HS-27A (cell line): Measurements from ENCODE around the gene ZSWIM6.

Experiments
- DNase-seq: peaks from one replicate; pipeline ENCODE4 v3.0.0-alpha.2; 2012; ENCODE audit warnings: low read depth, missing footprints

Gene ZSWIM6

DNA sequence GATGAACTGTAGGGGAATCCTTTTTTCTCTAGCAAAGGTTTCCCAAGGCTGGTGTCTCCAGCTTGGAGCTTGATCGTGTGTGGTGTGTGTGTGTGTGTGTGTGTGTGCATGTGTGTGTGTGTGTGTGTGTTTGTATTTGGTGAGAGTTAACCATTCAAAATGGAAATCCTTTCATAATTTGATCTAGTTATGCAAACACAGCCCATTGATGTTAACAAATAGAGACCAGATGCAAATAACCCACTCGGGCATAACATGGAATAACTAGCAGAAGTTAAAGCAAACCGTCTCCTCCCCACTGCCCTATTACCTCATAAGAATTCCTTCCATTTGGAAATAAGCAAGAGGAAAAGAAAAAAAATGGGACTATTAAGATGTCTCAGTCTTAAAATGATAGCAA lies 24.9 kb upstream of the ZSWIM6 start:
- no peak for DNase-seq

DNA sequence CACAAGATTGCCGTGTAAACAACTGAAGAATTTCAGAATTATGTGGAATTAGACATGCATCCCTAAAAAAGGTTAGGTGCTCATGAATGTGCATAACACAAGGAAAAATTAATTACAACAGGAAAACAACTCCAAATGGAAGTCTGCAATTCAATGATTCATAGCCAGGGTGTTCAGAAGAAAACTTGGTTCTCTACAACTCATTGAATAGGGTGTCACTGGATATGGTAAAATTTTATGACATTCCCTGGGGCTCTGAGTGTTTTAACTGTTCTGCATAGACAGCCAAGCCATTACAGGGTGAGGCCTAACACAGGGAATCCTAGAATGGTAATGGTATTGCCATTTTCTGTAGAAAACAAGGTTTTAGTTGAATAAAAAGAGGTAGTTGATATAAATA lies 24.4 kb upstream of the ZSWIM6 start:
- DNase-seq = no peak

DNA sequence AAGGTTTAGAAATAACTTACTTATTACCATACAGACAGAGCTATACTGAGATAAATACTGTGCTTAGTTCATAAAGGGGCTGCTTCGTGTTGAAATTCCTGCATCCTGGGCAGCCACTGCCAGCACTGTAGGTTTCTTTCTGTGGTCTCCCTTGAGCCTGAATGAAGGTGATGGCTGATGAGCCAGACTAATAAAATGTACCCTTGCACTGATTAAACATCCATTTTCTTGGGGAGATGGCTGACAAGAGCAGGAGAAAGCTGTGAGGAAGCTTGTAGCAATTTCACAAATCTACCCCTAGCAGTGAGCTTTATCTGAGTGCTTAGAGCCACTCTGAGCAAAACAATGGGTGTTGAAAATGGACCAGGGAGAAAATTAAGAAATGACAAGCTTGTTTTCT lies 23.3 kb upstream of the ZSWIM6 start:
- no peak for DNase-seq

DNA sequence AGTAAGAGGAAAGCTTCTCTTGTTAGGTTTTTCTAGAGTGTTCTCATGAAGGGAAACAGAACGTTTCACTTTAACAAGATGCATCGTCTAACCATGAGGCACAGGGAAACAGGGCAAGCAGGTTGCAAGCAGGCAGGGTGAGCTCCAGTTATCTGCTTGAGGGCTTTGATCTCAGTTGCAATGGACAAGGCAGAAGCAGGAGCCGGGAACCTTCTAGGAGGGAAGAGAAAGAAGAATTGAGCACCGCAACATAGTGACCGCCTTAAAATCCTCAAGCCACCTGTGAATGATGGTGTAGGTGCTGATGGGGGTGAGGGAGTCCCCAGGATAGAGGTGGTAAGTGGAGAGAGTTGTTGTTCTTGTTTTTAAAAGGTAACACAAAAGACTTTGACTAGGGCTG lies 22.9 kb upstream of the ZSWIM6 start:
- no peak for DNase-seq

DNA sequence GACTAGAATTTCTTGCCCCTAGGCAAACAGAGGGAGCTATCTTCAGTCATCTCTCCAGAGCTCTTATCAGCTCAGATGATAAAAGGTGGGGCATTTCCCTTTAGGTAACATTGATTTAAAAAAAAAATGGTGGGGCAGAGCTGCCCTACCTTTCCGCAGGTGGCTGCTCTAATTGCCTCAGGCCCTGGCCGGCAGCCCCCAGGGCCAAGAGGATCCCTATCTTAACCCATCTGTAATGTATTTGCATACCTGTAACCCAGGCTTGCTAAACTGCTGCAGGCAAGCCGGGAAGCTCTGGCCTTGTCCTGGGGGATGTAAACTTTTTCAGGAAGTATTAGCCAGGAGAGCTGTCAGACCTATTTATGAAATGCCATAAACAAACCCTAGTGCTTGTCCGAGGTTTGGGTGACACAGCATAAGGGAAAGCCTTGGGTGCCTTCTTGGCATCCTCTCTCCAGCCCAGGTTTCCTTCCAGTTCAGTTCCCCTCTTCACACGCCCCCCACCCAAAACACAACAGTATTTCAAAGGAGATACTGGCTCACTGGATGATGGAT lies 20.9 kb upstream of the ZSWIM6 start:
- DNase-seq = no peak

DNA sequence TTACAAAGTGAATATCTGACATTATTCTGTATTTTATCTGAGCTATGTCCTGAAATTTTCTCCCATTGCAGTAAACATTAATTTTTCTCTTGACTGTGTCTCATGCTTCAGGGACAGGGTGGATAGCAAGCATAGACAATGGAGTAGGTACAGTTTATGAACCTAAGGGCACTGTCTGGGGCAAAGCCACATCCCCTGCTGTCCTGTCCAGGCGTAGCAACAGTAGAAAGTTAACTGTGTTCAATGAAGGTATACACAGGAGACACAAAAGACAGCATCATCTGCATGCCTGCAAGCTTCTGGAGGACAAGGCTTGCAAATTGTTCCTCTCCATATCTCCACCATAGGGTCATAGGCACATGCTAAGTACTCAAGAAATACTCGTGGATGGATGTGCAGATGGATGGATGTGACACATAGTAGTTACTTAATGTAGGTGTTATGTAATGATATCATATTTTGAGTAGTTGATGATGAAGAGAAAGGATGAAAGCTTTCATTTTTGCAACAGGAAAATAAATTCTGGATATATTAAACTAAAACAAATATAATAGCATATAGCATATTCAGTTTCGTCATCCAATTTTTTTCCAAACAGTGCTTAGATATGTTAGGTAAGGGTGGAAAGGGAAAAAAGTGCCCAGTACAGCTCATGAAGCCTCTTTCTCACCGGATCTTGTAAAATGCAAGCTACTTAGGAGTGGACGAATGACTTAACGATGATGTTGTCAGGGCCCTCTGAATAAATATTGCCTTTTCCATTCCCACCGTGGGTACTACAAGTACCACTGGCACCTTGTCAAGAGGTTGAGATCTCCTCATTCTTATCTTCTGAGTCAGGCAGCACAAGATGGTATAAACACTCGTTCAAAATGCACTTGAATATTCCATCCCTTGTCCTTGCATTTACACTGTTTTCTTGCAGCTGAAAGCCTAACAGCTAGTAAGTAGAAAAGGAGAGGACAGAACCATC lies 19.9 kb upstream of the ZSWIM6 start:
- DNase-seq = peak; percentile 90

DNA sequence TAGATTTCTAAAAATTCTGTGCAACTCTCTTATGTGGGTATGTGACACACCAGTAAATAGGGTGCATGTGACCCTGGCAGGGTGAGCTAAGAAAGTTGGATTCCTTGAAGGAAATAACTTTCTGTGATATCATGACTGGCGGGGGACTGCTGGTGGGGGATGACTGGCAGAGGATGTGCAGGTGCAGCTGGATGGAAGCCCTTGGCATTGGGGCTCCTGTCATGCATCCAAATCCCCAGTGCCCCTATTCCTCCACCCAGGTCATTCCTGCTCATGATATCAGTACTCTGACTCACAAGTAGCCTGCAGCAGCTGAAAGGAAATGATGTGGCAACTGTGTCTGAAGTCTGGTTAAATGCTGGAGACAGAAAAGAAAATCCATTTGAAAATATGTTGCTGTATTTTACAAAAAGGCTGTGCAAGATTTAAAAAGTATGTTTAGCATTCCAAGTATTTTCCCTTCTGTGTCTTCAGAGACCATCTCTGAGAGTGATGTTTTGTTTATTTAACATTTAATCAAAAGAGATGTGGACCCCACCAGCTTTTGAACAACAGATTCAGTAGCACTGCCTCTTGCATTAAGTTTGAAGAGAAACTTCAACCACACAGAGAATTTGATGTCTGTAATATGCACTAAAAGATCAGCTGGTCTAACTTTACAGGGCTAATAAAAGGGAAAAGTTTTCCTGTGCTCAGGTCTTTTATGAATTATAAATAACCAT lies 17.9 kb upstream of the ZSWIM6 start:
- DNase-seq = peak; percentile 88

DNA sequence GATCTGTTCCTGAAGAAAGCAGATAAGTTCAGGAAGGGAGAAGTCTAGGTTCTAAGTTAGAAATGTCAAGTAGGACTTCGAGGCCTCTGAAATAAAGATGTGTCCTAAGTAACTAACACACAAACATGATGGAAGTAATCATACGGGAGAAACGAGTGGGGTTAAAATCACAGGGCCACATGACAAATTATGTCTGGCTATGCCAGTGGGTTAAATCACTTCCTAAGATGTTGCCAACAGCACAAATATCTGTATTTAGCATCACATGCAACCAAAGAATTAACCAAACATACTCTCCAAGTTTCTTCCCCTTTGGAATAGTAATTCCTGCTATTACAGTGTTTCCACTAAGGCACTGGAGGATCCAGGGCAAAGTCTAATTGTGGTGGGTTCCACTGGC lies 13.7 kb upstream of the ZSWIM6 start:
- DNase-seq = no peak

DNA sequence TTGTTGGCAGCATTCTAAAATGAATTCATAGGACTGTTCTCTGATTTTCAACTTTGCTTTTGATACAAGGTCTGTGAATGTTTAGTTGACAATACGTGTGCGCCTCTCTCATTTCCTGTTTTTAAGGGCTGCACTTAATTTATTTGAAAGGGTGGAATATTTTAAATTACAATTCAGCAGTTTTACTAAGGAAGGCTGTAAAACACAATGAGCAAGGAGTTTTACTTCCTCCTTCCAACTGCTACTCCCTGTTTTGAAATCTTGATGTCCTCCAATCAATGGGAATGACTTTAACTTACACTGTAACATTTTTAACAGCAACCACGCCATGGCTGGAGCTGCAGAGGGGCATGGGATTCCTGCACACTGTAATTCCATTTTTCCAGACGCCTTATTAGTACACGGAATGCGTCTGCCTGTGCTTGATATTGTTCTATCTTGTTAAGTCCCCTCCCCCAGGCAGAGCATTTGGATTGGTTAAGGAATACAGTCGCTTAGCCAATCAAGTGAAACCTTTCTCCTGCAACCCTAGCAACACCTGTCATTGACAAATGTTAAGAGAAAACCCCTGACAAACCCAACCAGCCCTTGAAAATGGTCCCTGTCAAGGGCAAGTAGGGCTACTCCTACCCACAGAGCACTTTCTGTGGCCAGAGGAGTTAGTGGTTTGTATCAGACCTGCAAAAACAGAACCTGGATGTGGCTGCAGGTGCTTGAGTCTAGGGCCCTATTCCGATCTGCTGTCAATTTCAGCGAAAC lies 12.5 kb upstream of the ZSWIM6 start:
- DNase-seq = no peak

DNA sequence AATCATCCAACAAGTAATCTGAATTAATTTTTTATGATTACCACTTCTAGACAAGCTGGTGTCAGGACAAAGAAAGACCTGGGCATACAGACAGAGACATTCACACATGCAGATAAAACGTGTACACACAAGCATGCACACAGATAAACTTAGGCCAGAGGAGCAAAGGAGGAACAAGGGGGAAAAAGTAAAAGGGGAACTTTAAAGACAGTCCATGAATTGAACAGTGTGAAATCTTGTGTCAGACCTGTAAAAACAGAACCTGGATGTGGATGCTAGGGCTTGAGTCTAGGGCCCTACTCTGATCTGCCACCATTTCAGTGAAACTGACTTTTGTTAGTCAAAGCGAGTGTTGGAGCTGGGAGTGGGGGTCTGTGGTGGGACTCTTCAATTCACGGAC lies 11.2 kb upstream of the ZSWIM6 start:
- no peak for DNase-seq

DNA sequence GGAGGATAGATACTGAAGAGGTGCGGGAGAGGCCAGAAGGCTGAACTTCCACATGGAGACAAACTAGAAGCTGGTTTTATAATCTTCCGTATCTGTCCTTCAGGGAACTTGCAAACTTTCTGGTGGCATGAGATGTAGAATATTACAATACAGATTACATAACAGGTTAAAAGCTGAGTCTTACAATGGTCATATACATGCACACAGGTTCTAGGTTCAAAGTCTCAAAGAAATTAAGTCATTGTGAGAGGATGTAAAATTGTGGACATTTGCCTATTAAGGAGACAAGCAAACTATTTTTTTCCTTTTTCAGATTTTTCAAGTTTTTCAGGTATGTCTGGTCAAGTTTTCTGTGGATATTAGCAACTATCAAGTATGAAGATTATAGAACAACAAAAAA lies 10.4 kb upstream of the ZSWIM6 start:
- no peak for DNase-seq

DNA sequence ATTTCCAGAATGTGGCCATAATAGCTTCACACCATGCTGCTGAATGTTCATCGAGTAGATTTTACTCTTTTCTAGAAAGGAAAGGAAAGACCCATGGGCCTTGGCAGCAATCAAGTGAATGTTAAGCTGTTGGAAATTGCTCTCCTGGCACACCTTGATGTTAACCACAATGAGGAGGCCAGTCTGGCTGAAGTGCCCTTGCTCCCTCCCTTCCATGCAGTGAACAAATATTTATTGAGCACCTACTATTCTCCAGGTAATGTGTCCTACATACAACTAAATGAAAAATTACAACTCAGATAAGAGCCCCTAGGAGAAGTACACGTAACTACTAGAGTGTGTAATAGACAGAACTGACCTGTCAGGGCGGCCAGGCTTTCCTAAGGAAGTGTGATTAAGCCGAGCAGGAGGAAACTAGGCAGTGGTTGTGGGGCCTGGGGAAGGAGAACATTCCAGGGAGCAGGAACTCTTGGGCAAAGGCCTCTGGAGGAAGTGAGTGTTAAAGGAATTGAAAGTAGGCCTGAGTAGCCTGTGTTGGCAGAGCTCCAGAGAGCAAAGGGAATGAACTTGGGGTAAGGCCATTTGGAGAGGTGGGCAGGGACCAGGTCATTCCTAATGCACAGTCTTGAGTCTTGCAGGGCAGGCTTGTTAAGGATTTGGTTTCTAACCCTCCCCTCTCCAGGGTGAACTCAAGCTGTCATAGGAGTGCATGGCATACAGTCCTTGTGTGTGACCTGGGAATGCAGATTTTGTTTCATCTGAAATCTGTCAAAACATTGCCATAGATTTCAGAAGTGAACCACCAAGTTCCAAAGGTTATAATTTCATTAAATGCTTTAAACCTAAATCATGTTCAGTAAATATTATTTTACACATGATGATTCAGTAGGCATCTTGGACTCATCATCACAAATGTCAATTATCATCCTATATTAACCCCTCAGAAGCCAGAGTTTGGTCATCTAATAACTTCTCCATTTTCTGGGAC lies 9.0 kb upstream of the ZSWIM6 start:
- no peak for DNase-seq

DNA sequence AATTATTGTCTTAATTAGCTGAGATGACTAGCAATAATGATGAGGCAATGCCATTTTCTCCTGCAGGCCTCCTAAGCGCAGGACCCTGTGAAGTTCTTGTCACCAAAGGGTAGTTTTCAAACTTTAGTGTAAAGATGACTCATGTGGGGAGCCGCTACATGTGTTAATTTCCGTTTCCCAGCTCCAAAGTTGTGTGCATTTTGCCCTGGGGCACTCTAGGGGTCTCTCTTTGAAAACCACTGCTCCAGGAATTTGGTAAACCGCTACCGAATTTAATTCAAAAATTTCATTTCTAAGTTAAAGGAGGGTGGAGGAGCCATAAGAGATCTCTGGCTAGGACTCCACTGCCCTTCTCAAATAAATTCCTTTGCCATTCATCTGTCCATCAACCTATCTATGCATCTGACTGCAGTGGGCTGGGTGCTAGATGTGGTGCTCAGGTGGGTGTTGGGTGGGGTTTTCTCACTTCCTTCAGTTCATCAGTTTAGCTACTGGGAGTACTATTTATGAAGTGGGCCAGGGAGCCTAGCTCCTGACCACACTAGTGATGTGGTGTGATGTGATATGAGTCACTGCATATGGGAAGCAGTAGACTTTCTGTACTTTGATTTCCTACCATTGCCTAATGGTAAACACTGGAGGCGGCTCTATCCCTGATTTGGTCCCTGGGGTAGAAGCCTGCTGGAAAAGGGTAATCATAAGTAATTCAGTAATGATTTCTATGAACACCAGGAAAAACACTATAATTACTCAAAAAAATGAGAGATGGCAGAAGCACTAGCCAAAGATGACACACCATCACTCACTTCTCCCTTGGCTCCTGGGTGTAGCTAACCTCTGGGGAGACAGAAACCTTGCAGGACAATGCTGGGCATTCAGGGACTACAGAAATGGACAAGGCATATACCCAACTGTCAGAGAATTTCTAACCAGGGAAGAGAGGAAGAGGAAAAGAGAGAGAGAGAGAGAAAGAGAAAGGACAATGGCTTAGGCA lies 4.0 kb upstream of the ZSWIM6 start:
- no peak for DNase-seq

DNA sequence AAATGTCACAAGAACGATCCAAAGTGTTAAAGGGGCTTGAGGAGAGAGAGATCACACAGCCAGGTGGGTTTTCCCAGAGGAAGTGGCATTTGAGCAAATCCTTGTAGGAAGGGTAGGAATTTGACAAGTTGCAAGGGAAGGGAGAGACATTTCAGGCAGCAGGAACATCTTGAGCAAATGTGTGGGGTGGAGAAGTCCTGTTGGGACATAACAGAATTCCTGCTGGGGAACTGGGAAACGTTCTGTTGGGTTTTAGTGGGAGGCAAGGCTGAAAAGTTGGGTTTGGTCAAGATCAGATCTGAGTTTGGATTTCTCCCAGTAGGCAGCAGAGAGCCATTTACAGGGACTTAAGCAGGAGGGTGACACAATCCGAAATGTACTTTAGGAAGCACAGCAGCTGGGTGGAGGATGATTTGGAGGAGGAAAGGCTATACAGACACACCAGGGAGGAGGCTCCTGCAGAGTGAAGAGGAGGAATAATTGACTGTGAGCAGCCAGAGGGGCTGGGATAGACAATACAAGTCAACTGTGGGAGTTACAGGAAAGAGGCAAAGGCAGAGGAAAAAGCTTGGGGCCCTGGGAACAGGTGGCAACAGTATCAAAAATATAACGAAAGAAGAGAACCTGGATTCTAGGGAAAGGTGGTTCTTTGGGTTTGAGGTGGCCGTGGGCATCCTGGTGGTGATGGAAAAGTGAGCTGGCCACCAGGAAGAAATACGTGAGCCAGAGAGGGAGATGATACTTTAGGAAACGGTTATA lies 3.1 kb upstream of the ZSWIM6 start:
- no peak for DNase-seq

DNA sequence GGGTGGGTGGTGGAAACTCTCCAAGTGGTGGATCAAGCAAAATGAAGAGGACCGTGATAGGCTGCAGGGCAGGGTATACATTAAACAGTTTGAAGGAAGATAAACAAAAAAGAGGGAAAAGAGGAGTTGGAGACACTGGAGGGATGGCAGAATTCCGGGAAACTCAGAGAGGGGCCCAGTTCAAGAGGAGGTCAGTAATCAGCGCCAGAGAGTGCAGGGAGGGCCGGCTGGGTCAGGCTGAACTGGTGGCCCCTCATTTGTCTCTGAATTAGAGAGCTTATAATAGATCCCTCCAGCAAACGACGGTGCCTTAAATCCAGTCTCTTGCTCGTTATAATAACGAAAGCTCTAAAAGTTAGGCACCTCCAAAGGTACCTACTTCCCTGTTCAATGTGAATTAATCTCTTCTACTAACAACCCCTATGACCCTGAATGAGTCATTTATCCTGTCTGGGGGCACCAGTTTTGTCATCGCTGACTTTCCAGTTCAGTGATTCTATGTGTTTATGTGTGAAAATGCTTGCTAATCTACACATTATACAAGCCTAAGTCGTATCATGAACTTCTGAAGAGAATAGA lies 2.4 kb upstream of the ZSWIM6 start:
- no peak for DNase-seq

DNA sequence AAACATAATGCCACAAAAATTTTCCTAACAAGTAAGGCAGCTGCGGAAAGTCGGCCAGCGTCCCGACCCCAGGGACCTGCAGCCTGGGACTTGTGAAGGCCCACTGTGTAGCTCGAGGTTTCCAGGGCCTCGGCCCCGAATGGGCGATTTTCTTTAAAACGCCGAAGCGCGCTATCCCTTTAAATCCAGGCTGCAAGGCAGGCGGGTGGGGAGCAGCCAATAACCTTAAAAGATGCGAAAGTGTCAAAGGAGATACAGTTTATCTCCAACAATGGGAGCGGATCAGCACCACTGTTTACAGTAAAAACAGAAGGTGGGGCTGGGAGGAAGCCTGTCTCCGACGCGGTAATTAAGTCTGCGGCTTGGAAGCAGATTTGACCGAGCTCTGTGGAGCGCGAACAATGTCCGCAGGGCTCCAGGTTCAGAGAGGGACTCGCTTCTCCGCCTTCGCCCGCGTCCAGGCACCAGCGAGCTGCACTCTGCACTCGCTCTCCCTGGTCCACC lies 1.7 kb upstream of the ZSWIM6 start:
- no peak for DNase-seq

DNA sequence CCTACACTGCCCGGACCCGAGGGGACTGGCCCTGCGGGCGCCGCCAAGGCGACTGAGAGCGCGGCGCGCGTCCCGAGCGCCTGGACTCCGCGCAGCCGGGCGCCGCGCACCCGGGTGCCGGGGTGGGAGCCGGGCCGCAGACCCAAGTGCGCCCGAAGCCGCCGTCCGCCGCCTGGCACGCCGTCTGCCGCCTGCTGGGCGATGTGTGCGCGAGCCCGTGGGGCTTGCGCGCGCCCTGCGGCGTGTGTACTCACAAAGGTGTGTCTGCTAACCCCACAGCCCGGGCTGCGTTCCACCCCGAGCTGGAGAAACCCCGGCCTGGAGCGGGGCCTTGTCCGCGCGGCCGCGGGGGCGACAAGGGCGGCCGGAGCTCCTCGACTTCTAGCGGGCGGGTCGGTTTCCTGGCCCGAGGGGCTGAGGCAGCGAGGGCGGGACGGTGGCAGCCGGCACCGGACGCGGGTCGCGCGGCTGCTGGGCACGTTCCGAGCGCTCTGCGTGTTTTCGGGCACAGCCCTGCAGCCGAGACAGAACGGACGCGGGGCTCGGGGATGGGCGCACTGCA lies 1.1 kb upstream of the ZSWIM6 start:
- no peak for DNase-seq

DNA sequence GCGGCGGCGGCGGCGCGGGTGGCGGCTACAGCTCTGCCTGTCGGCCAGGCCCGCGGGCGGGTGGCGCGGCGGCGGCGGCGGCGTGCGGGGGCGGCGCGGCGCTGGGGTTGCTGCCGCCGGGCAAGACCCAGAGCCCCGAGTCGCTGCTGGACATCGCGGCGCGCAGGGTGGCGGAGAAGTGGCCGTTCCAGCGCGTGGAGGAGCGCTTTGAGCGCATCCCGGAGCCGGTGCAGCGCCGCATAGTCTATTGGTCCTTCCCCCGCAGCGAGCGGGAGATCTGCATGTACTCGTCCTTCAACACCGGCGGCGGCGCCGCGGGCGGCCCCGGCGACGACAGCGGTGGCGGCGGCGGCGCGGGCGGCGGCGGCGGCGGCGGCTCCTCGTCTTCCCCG lies 296 bp downstream of the ZSWIM6 start:
- DNase-seq = no peak
